A673 (cell line): Measurements from ENCODE around the gene KLLN. TPM values are rescaled to one million over a fixed set of nuclear protein-coding genes. Genes with fewer than 3 reads are reported as not detected.
"Not testable (repeated sequence)": the region's sequence is repeated elsewhere in the genome, so short reads cannot be mapped to it uniquely, and the experiment has no call there.

Experiments used
- BruUV-seq: library from RNA; stranded (reverse); fragments of 400-500 nt; replicated peaks from 2 replicates; lab custom pipeline; 2021; lab: Mats Ljungman, UMichigan
- CTCF ChIA-PET: fragments of 300-600 bp; sonication (Branson Sonifier 250); formaldehyde crosslinking; loops from one replicate; lab custom pipeline; 2022; ENCODE audit warnings: antibody characterized with exemption; lab: Charles Lee
- POLR2A ChIA-PET: fragments of 300-600 bp; sonication (Branson Sonifier 250); formaldehyde crosslinking; loops from one replicate; lab custom pipeline; 2022; ENCODE audit warnings: antibody characterized with exemption; ENCODE audit not compliant: low non-redundant PET; lab: Charles Lee
- DNase-seq: peaks from one replicate; pipeline ENCODE4 v3.0.0-alpha.2; 2015; ENCODE audit warnings: low spot score
- H3K27ac ChIP-seq: fragments of 200-600 bp; sonication (generic); 2 replicates; pipeline ENCODE4 v1.5.1; 2016; ENCODE audit warnings: mixed run types, low read depth, mild to moderate bottlenecking, mixed read lengths, antibody characterized with exemption, low read length; ENCODE audit not compliant: poor library complexity, severe bottlenecking
- H3K27me3 ChIP-seq: fragments of 200-600 bp; sonication (generic); replicated peaks from 2 replicates; pipeline ENCODE4 v1.6.1; 2017; ENCODE audit warnings: mixed run types, low read depth, mild to moderate bottlenecking, mixed read lengths, antibody characterized with exemption, low read length; ENCODE audit not compliant: insufficient read depth, poor library complexity
- H3K36me3 ChIP-seq: fragments of 200-600 bp; sonication (generic); 2 replicates; pipeline ENCODE4 v1.6.1; 2016; ENCODE audit warnings: mixed run types, mild to moderate bottlenecking, mixed read lengths, antibody characterized with exemption, low read length; ENCODE audit not compliant: insufficient read depth, poor library complexity, severe bottlenecking
- H3K4me1 ChIP-seq: fragments of 200-600 bp; sonication (generic); 2 replicates; pipeline ENCODE4 v1.6.1; 2017; ENCODE audit warnings: mixed run types, mild to moderate bottlenecking, mixed read lengths, antibody characterized with exemption, low read length; ENCODE audit not compliant: insufficient read depth, poor library complexity, severe bottlenecking
- H3K4me3 ChIP-seq: fragments of 200-600 bp; sonication (generic); 2 replicates; pipeline ENCODE4 v1.5.1; 2016; ENCODE audit warnings: low read depth, mixed run types, mild to moderate bottlenecking, mixed read lengths, low read length; ENCODE audit not compliant: poor library complexity, severe bottlenecking
- H3K9me3 ChIP-seq: fragments of 200-600 bp; sonication (generic); 2 replicates; pipeline ENCODE4 v1.6.1; 2016; ENCODE audit warnings: mixed run types, low read depth, mild to moderate bottlenecking, mixed read lengths, antibody characterized with exemption, low read length; ENCODE audit not compliant: poor library complexity, severe bottlenecking
- EZH2 ChIP-seq: fragments of 200-600 bp; sonication (generic); IDR thresholded peaks from 2 replicates; pipeline ENCODE4 v1.6.1; 2017; ENCODE audit warnings: borderline replicate concordance, low read depth, mild to moderate bottlenecking, mixed read lengths, antibody characterized with exemption, low read length; ENCODE audit not compliant: poor library complexity, severe bottlenecking
- intact Hi-C: fragments of 100-400 bp; cut with micrococcal nuclease; formaldehyde crosslinking; loops from one replicate; pipeline ENCODE4 v1.10.0; 2022; ENCODE audit not compliant: unreplicated experiment
- total RNA-seq: library from RNA; stranded (reverse); gene quantifications from 2 replicates; pipeline ENCODE4 v1.2.3, GENCODE V29; 2021
- TF ChIP-seq, protein P1 (sequence below): fragments of 300-800, 200-600 bp; sonication (generic); conservative IDR thresholded peaks from 2 replicates; pipeline ENCODE4 v1.5.1; 2017; ENCODE audit warnings: low read depth, mild to moderate bottlenecking, antibody characterized with exemption, low read length, moderate library complexity, mixed read lengths

Gene KLLN
- total RNA-seq, 1 experiment from 2014 or later = 0.32 TPM

DNA sequence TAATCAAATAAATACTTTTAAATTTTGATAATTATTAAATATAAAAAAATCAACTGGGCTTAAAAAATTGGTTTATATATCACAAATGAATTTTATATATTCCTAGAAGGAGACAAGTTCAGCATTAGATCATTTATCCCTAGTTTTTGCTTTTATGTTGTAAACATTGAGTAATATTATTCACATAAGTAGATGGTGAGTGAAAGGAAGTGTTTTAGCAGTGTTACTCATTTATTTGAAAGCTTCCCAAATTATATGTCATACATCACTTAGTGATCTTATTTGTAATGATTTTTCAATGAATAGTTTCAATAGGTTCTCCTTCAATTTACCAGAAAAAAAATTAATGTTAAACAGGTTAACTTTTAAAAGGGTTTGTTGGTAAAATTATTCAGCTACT, 15.8 kb downstream of the KLLN start:
- no peaks in the 10 kb centered on the region for H3K4me1 ChIP-seq
- no TSS peak for BruUV-seq
- TF ChIP-seq, protein P1, sequence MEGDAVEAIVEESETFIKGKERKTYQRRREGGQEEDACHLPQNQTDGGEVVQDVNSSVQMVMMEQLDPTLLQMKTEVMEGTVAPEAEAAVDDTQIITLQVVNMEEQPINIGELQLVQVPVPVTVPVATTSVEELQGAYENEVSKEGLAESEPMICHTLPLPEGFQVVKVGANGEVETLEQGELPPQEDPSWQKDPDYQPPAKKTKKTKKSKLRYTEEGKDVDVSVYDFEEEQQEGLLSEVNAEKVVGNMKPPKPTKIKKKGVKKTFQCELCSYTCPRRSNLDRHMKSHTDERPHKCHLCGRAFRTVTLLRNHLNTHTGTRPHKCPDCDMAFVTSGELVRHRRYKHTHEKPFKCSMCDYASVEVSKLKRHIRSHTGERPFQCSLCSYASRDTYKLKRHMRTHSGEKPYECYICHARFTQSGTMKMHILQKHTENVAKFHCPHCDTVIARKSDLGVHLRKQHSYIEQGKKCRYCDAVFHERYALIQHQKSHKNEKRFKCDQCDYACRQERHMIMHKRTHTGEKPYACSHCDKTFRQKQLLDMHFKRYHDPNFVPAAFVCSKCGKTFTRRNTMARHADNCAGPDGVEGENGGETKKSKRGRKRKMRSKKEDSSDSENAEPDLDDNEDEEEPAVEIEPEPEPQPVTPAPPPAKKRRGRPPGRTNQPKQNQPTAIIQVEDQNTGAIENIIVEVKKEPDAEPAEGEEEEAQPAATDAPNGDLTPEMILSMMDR = no peak
- TF ChIP-seq EZH2 = no peak
- ChIA-PET CTCF (no interaction called here), POLR2A (no interaction called here)
- no peak for DNase-seq
- no peaks in the 10 kb centered on the region for H3K9me3 ChIP-seq
- H3K27ac ChIP-seq = no peak overlapping the region
- H3K27me3 ChIP-seq = no peaks in the 10 kb centered on the region
- intact Hi-C loops = no loop called here
- H3K36me3 ChIP-seq = no peaks in the 10 kb centered on the region
- no peak overlapping the region for H3K4me3 ChIP-seq

DNA sequence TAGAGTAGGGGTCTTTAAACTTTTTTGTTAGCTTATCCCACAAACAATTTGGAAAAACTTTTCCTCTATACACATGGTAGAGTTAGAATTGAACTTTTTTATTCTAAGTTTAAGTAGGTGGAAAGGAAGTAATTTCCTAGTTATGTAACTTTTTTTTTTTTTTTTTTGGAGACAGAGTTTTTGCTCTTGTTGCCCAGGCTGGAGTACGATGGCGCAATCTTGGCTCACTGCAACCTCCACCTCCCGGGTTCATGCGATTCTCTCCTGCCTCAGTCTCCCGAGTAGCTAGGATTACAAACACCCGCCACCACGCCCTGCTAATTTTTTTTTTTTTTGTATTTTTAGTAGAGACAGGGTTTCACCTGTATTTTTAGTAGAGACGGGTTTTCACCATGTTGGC, 16.6 kb downstream of the KLLN start:
- H3K9me3 ChIP-seq, H3K27me3 ChIP-seq, H3K4me1 ChIP-seq, POLR2A ChIA-PET, DNase-seq, H3K36me3 ChIP-seq, CTCF ChIA-PET, H3K27ac ChIP-seq, H3K4me3 ChIP-seq, BruUV-seq, intact Hi-C loops: not testable (repeated sequence)

DNA sequence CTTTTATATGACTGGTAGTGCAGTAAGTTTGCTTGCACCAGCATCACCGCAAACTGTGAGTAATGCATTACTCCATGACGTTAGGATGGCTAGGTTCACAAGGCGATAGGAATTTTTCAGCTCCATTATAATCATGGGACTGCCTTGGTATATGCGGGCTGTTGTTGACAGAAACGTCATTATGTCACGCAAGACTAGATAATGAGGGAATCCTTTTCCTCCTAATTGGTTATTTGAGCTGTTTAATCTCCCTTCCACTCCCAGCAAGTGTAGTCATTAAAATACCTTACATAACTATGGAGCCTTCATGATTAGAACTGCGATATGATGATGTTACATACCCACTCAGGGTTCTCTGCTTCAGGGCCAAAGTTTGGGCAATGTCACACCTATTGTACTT, 17.3 kb downstream of the KLLN start:
- no peaks in the 10 kb centered on the region for H3K27me3 ChIP-seq
- ChIA-PET POLR2A (no interaction called here), CTCF (interaction anchor here (1.0 kb wide), 1 partner anchor 268 kb away, joined by 3 read pairs; no protein-coding TSS in a partner anchor)
- H3K4me3 ChIP-seq = no peak overlapping the region
- no peaks in the 10 kb centered on the region for H3K36me3 ChIP-seq
- no peak for TF ChIP-seq EZH2
- TF ChIP-seq, protein P1 = no peak
- no TSS peak for BruUV-seq
- intact Hi-C loops = no loop called here
- H3K9me3 ChIP-seq = no peaks in the 10 kb centered on the region
- H3K4me1 ChIP-seq = no peaks in the 10 kb centered on the region
- H3K27ac ChIP-seq = no peak overlapping the region
- DNase-seq = no peak

DNA sequence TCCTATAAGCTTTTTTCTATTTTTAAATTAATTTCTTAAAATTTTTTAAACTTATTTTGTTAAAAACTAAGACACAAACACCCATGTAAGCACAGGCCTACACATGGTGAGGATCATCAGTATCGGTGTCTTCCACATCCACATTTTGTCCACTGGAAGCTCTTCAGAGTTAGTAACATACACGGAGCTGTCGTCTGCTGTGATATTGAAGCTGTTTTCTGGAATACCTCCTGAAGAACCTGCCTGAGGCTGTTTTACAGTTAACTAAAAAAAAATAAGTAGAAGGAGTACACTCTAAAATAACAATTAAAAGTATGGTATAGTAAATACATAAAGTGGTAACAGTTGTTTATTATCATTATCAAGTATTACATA, 17.7 kb downstream of the KLLN start:
- H3K4me3 ChIP-seq = no peak overlapping the region
- ChIA-PET POLR2A (no interaction called here), CTCF (interaction anchor here (1.0 kb wide), 1 partner anchor 269 kb away, joined by 3 read pairs; no protein-coding TSS in a partner anchor)
- no peak overlapping the region for H3K27ac ChIP-seq
- no peak for TF ChIP-seq EZH2
- TF ChIP-seq, protein P1 = no peak
- no peak for DNase-seq
- no peaks in the 10 kb centered on the region for H3K9me3 ChIP-seq
- no TSS peak for BruUV-seq
- no peaks in the 10 kb centered on the region for H3K36me3 ChIP-seq
- intact Hi-C loops = no loop called here
- H3K27me3 ChIP-seq = no peaks in the 10 kb centered on the region
- H3K4me1 ChIP-seq = no peaks in the 10 kb centered on the region
